HCT116 (cell line): ENCODE results near the gene PHF14.

Source experiments
- EZH2 ChIP-seq: fragments of 200-600 bp; sonication (generic); IDR thresholded peaks from 2 replicates; pipeline ENCODE4 v1.6.1; 2017; ENCODE audit warnings: antibody characterized with exemption, mixed run types
- EZH2phosphoT487 ChIP-seq: fragments of 200-600 bp; IDR thresholded peaks from 2 replicates; pipeline ENCODE4 v1.6.1; 2018; ENCODE audit warnings: antibody characterized with exemption, borderline replicate concordance
- FOSL1 ChIP-seq: IDR thresholded peaks from 2 replicates; pipeline ENCODE4 v1.6.1; 2012; ENCODE audit warnings: low read depth
- POLR2A ChIP-seq: IDR thresholded peaks from 2 replicates; pipeline ENCODE4 v1.7.0; 2011; ENCODE audit warnings: borderline replicate concordance; ENCODE audit not compliant: insufficient read depth, insufficient read length; ENCODE audit errors: extremely low read depth
- RAD21 ChIP-seq: IDR thresholded peaks from 2 replicates; pipeline ENCODE4 v1.6.1; 2012; ENCODE audit warnings: low read depth, mild to moderate bottlenecking
- SIN3A ChIP-seq: IDR thresholded peaks from 2 replicates; pipeline ENCODE4 v1.6.1; 2012; ENCODE audit warnings: low read depth
- SP1 ChIP-seq: IDR thresholded peaks from 2 replicates; pipeline ENCODE4 v1.6.1; 2012; ENCODE audit warnings: low read depth
- TCF7L2 ChIP-seq: IDR thresholded peaks from 2 replicates; pipeline ENCODE4 v1.7.0; 2011; ENCODE audit warnings: borderline replicate concordance, inconsistent platforms; ENCODE audit not compliant: insufficient read depth, insufficient read length; ENCODE audit errors: extremely low read depth
- ZFX ChIP-seq: fragments of 450-650 bp; IDR thresholded peaks from 2 replicates; pipeline ENCODE4 v1.6.1; 2017
- TF ChIP-seq, protein P1 (sequence below), 3 experiments: fragments of 200-600 bp in 1 of 3; sonication (generic) in 1 of 3; IDR thresholded peaks in 2 of 3; conservative IDR thresholded peaks in 1 of 3; 2 replicates each; pipeline ENCODE4 v1.5.1; 2012 to 2017; ENCODE audit warnings: low read depth in 2 of 3, low read length in 2 of 3, antibody characterized with exemption in 1 of 3, borderline replicate concordance in 1 of 3, control low read depth in 1 of 3, mild to moderate bottlenecking in 1 of 3, mixed read lengths in 1 of 3, mixed run types in 1 of 3, moderate library complexity in 1 of 3; ENCODE audit not compliant: insufficient read depth in 1 of 3
- TF ChIP-seq, protein P2 (sequence below): IDR thresholded peaks from 2 replicates; pipeline ENCODE4 v1.6.1; 2012

DNA sequence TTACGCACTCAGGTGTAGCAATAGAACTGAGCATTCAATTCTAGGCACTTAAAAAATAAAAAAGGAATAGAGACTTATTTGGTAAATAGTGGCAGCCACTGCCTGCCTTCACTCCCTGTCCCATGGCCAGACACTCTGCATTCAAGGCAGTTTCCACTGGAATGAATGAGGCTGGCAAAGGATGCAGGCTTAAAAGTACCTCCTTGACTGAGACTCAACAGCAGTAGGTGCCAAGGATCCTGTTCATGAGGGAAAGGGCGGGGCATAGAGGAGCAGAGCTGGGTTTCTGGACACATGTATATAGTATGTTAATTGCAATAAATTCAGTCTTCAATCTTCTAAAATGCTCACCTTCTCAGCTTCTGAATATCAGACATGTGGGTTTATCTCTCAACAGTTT lies 242.6 kb downstream of the PHF14 start:
- TF ChIP-seq, protein P1, sequence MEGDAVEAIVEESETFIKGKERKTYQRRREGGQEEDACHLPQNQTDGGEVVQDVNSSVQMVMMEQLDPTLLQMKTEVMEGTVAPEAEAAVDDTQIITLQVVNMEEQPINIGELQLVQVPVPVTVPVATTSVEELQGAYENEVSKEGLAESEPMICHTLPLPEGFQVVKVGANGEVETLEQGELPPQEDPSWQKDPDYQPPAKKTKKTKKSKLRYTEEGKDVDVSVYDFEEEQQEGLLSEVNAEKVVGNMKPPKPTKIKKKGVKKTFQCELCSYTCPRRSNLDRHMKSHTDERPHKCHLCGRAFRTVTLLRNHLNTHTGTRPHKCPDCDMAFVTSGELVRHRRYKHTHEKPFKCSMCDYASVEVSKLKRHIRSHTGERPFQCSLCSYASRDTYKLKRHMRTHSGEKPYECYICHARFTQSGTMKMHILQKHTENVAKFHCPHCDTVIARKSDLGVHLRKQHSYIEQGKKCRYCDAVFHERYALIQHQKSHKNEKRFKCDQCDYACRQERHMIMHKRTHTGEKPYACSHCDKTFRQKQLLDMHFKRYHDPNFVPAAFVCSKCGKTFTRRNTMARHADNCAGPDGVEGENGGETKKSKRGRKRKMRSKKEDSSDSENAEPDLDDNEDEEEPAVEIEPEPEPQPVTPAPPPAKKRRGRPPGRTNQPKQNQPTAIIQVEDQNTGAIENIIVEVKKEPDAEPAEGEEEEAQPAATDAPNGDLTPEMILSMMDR (IDR thresholded peaks at IDR 0.05 in 2 of 3, conservative IDR thresholded peaks at IDR 0.05 in 1 of 3; ENCODE audit: borderline replicate concordance in 1 of 3, insufficient read depth in 1 of 3, low read depth in 2 of 3, low read length in 2 of 3), result no peak
- TF ChIP-seq TCF7L2 (no peak), RAD21 (no peak), EZH2 (no peak), EZH2phosphoT487 (no peak), POLR2A (no peak), ZFX (no peak), SIN3A (no peak), FOSL1 (no peak), SP1 (no peak)
- TF ChIP-seq, protein P2, sequence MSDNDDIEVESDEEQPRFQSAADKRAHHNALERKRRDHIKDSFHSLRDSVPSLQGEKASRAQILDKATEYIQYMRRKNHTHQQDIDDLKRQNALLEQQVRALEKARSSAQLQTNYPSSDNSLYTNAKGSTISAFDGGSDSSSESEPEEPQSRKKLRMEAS, result no peak
